ENCODE results near the gene MRC2.
"Not testable (repeated sequence)": the region's sequence is repeated elsewhere in the genome, so short reads cannot be mapped to it uniquely, and the experiment has no call there.

Gene MRC2

GRCh38 chr17:62612289-62612688, 15.2 kb upstream of the MRC2 start:
- not testable (repeated sequence) for DNase-seq (ENCODE audit: low read depth)

- DNase-seq (ENCODE audit: low read depth): not testable (repeated sequence)
These were observed 14.4 kb upstream of the MRC2 start for GRCh38 chr17:62613095-62613494.

- no peak for DNase-seq (ENCODE audit: low read depth)
These were observed 13.3 kb upstream of the MRC2 start for GRCh38 chr17:62614142-62614541.

- DNase-seq (ENCODE audit: low read depth): no peak
These were observed 12.0 kb upstream of the MRC2 start for GRCh38 chr17:62615503-62615902.

GRCh38 chr17:62616993-62617893, 10.2 kb upstream of the MRC2 start:
- no peak for DNase-seq (ENCODE audit: low read depth)

GRCh38 chr17:62617894-62618472, 9.5 kb upstream of the MRC2 start:
- DNase-seq (ENCODE audit: low read depth): no peak

GRCh38 chr17:62618647-62619416, 8.6 kb upstream of the MRC2 start:
- DNase-seq (ENCODE audit: low read depth): no peak

- DNase-seq (ENCODE audit: low read depth): no peak
These were observed 7.9 kb upstream of the MRC2 start for GRCh38 chr17:62619417-62620155.

- DNase-seq (ENCODE audit: low read depth): no peak
These were observed 6.2 kb upstream of the MRC2 start for GRCh38 chr17:62621223-62621622.

GRCh38 chr17:62625184-62625869, 2.1 kb upstream of the MRC2 start:
- DNase-seq (ENCODE audit: low read depth): no peak

- no peak for DNase-seq (ENCODE audit: low read depth)
These were observed 1.6 kb upstream of the MRC2 start for GRCh38 chr17:62625870-62626200.

GRCh38 chr17:62626719-62627218, 701 bp upstream of the MRC2 start:
- DNase-seq (ENCODE audit: low read depth): no peak

GRCh38 chr17:62627904-62628633, 599 bp downstream of the MRC2 start:
- DNase-seq (ENCODE audit: low read depth): no peak

- no peak for DNase-seq (ENCODE audit: low read depth)
These were observed 1.5 kb downstream of the MRC2 start for GRCh38 chr17:62628831-62629555.

- no peak for DNase-seq (ENCODE audit: low read depth)
These were observed 2.3 kb downstream of the MRC2 start for GRCh38 chr17:62629556-62630364.

GRCh38 chr17:62630365-62631085, 3.1 kb downstream of the MRC2 start:
- no peak for DNase-seq (ENCODE audit: low read depth)

GRCh38 chr17:62631086-62631935, 3.8 kb downstream of the MRC2 start:
- DNase-seq (ENCODE audit: low read depth): no peak

All from stimulated activated CD8-positive, alpha-beta memory T cell treated with anti-CD3 and anti-CD28 coated beads, Interleukin-12 subunit alpha, Interleukin-12 subunit beta, amount 100 ng/mL, for 1 hour (primary cell).